GM21447 (cell line): ENCODE measurements around the gene HDX.
"Not testable (repeated sequence)": the region's sequence is repeated elsewhere in the genome, so short reads cannot be mapped to it uniquely, and the experiment has no call there.

ENCODE experiments used
- ATAC-seq: cut with Tn5 transposase; IDR thresholded peaks from one replicate; pipeline ENCODE4 v1.9.1; 2021; ENCODE audit not compliant: unreplicated experiment

The HDX gene, protein sequence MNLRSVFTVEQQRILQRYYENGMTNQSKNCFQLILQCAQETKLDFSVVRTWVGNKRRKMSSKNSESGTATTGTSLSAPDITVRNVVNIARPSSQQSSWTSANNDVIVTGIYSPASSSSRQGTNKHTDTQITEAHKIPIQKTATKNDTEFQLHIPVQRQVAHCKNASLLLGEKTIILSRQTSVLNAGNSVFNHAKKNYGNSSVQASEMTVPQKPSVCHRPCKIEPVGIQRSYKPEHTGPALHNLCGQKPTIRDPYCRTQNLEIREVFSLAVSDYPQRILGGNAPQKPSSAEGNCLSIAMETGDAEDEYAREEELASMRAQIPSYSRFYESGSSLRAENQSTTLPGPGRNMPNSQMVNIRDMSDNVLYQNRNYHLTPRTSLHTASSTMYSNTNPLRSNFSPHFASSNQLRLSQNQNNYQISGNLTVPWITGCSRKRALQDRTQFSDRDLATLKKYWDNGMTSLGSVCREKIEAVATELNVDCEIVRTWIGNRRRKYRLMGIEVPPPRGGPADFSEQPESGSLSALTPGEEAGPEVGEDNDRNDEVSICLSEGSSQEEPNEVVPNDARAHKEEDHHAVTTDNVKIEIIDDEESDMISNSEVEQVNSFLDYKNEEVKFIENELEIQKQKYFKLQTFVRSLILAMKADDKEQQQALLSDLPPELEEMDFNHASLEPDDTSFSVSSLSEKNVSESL

GRCh38 chrX:84501798-84502628 lies at the start of gene HDX:
Gene HDX (minus strand): TSS chrX:84502453. CDS start chrX:84475397, 27,056 bp downstream.
- ATAC-seq, result peak; percentile 93

GRCh38 chrX:84541315-84541714 lies 39.1 kb upstream of the HDX start:
- ATAC-seq, result not testable (repeated sequence)

DNA sequence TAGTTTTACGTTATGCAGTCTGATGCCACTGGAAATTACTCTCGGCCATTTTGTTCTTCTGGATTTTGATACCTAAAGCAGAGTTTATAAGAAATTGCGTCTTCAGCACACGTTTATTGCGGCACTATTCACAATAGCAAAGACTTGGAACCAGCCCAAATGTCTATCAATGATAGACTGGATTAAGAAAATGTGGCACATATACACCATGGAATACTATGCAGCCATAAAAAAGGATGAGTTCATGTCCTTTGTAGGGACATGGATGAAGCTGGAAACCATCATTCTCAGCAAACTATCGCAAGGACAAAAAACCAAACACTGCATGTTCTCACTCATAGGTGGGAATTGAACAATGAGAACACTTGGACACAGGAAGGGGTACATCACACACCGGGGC lies 35.4 kb upstream of the HDX start:
- not testable (repeated sequence) for ATAC-seq

DNA sequence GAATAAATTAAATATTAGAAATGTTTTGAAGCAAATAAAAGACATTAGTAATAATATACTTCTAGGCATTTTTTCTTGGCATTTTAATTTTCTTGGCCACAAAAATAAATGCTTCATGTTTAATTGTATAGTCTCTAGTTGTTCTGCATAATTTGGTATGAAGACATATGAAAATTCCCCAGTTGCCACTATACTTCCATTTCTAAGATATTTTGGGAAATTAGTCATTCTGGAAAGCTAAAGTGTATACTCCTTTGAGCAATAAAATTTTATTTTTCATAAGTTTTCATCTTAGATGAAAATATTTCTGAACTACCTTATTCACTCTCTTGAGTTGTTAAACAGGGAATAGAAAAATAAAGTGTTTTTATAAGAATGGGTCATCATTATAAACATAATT lies 13.8 kb downstream of the HDX start:
- no peak for ATAC-seq

DNA sequence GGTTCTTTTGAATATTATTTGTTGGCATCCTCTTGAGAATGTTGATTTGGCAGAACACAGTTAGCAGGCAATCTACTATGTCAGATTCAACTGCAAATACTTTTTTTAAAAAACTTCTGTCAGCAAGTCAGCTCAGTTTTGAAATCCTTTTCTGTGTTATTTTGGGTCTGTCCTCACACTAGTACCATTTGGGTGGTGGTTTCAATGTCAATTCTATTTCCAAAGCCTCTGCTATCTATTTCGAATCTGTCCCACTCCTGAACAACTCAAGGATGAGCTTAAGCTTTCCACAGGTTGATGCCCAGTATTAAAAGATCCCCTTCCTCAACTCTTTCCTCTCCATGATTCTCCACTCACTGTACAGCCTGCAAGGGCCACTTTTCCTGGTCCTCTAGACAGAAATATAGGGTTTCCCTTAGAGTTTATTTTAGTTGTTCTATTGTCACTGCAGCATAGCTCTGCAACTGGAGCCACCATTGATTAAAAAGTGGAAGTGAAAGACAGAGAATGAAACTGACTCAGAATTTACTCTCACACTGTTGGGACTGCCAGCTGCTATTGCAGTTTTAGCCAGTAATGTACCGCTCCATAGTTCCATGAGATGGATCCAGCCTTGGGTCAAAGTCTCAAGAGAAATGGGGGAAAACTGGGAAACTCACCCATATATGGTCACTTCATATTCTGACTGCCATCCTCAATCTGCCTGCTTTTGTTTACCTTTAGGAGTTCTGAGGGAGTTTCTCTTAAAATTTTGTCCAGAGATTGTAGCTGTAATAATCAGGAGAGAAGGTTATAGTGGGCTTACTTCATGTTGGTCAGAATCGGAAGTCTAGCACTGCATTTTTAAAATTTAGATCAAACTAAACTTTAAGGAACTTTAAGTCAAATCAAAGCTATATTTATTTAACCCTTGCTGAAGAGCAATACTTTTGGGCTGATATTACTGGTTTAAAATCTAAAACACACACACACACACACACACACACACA lies 14.6 kb downstream of the HDX start:
- ATAC-seq, result peak; percentile 100

- ATAC-seq, result no peak
These were observed 23.2 kb downstream of the HDX start for GRCh38 chrX:84479086-84479485.

DNA sequence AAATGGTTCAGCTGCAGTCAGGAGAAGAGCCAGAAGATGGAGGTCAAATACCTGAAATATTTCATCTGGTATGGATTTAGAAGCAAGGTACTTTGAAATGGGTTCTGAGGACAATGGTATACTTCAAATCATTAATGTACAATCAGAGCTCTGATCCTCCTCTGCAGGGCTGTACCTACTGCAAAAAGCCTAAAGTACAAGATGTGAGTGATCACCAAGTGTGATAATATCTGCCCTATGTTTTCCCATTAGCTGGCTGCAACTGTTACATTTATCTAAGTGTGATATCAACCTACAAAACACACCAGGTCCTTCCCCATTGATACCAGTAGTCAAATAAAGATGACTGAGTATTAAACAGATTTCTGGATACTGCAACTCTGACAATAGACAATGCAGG lies 25.1 kb downstream of the HDX start:
- ATAC-seq, result no peak

DNA sequence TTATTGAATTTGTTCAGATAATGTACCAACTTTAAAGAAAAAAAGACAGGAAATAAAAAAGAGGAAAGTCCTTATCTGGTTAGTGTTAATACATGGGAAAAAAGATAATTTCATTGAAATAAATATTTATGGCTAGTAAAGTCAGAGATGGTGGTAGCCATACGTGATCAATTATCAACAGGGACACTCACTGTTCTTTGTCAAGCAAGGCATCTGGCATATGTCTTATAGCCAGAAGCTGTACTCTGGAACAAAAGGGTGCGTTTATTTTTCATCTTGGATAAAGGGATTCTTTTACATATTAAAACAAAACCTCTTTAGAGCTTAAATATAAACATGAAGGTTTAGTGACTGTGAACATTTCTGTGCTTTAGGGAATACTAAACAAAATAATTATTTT lies 26.7 kb downstream of the HDX start:
- ATAC-seq, result no peak

DNA sequence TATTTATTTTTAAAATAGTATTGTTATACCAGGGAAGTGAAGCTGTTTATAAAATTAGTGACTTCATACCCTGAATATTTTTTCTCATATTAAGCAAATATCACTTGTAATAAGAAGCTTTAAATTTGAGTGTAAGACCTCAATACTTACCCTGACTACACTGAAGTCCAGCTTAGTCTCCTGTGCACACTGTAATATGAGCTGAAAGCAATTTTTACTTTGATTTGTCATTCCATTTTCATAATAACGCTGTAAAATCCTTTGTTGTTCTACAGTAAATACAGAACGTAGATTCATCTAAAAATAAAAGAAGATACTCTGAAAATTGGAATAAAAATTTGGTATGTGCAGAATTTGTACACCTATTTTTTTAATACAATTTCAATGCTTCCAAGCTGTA lies 27.2 kb downstream of the HDX start:
- ATAC-seq, result no peak

GRCh38 chrX:84469226-84469625 lies 33.0 kb downstream of the HDX start:
- ATAC-seq, result no peak

- ATAC-seq, result no peak
These were observed 34.4 kb downstream of the HDX start for GRCh38 chrX:84467898-84468297.

GRCh38 chrX:84453351-84454246 lies 48.7 kb downstream of the HDX start:
- no peak for ATAC-seq

- no peak for ATAC-seq
These were observed 61.1 kb downstream of the HDX start for GRCh38 chrX:84441143-84441542.

DNA sequence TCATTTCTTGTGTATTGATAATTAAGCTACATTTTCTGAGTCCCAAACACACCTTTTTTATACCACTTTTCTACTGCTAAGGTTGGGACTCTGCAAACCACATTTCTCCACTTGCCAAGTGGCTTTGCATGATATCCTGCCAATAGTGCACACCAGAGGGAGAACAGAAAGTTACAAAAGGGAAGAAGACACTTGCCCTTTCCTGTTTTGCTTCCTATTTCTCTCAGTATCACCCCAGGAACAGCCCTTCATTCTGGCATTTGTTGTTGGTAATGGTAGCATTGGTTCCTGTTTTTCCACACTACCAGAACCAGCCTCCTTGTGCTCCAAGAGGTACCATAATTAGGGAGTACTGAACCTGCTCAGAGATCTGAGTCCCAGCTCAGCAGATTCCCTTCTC lies 87.1 kb downstream of the HDX start:
- no peak for ATAC-seq

DNA sequence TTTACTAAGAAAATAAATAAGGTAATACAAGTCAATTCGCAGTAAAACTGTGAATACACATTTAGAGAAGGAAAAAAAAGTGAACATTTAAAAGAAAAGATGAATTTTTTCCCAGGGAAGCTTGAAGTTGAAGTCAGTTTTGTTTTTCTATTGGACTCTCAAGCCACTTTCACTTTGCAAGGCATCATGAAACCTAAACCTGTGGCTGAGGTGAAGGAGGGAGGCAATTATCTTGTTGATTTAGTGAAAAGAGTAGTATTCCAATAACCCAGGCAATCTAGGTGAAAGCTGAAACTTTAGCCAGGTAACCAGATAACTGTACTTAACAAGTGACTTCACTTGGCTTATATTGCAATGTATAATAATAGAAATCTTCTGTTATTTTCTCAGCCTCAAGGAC lies 138.6 kb downstream of the HDX start:
- ATAC-seq, result peak; percentile 55

DNA sequence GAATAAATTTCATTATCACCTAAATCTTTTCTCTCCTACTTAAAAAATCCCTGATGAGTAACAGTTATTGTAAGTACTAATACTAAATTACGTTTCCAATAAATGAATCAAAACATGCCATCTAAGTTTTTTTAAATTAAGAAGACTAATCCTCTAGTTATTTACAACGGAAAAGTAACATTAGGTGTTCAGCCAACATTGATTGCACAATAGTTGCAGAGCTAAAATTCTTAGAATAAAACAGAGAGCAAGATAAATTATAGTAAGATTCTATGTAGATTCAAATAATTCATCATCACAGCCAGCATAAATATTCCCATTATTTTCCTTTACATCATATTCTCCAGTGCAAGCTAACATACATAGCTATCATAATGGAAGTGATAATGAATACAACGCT lies 139.2 kb downstream of the HDX start:
- ATAC-seq, result no peak

GRCh38 chrX:84362184-84362838 lies 139.9 kb downstream of the HDX start:
- no peak for ATAC-seq

DNA sequence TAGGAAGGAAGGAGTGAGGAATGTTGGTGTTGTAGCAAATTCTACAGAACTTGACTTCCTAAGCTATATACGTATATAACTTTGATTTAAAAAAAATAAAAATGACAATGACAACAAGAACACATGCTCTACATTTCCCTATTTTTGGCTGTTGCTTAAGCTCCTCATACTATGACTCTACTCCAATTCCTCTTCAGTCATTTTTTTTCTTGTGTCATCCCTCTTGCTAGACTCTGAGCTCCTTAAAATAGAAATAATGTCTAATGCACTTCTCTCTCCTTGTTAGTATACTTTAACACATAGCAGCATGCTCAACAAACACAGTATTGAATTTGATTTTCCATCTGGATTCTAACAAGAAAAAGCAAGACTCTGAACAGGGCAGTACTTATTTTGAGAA lies 144.0 kb downstream of the HDX start:
- ATAC-seq, result no peak

DNA sequence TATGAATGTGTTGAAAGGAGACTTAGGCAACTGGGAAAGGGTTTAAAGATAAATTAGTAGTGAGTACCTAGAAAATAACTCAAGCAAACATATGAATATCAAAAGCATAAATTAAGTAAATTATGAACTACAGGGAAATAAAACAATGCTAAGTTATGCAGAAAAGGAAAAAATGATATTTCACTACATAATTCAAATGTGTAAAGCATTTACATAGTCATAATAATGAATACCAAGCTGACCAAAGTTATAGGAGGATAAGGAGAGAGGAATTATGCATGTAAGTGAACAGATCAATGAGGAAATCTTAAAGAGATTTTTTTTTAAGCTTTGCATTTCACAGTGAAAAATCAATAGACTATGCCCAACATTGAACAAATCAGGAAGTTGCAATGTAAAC lies 145.0 kb downstream of the HDX start:
- ATAC-seq, result no peak
